GM21515 (cell line): ENCODE measurements around the gene TBL2.
"Not testable (repeated sequence)": the region's sequence is repeated elsewhere in the genome, so short reads cannot be mapped to it uniquely, and the experiment has no call there.

Experiments used
- ATAC-seq: cut with Tn5 transposase; IDR thresholded peaks from one replicate; pipeline ENCODE4 v1.9.1; 2021; ENCODE audit not compliant: unreplicated experiment

TBL2 gene, protein sequence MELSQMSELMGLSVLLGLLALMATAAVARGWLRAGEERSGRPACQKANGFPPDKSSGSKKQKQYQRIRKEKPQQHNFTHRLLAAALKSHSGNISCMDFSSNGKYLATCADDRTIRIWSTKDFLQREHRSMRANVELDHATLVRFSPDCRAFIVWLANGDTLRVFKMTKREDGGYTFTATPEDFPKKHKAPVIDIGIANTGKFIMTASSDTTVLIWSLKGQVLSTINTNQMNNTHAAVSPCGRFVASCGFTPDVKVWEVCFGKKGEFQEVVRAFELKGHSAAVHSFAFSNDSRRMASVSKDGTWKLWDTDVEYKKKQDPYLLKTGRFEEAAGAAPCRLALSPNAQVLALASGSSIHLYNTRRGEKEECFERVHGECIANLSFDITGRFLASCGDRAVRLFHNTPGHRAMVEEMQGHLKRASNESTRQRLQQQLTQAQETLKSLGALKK

DNA sequence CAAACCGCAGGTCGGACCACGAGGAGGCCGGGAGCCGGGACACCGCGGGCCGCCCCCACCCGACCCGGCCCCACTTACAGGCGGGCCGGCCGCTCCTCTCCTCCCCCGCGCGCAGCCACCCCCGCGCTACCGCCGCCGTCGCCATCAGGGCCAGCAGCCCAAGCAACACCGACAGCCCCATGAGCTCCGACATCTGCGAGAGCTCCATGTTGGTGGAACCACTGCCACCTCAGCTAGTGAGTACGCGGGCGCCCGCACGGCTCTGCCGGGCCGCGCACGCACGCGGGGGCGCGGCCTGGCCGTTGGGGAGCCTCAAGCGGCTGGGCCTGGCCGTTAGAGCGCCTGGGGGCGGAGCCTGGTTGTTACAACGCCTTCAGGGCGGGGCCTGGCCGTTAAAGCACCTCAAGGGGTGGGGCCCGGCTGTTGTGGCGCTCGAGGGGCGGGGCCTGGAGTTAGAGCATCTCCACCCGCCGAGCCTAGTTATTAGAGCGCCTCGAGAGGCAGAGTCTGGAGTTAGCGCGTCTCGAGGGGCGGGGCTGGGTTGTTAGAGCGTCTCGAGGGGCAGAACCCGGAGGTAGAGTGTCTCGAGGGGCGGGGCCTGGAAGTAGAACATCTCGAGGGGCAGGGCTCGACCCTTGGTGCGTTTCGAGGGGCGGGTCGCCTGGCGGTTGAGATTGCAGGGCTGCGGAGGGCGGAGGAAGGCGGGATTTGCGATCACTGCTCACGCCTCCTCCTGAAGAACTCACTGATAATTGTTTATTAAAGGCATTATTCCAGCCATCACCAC, at the start of gene TBL2:
Gene TBL2, minus strand, starts transcription at position 238 of the 787 bp plus-strand sequence. Its CDS starts 30 bp downstream, at position 208.
- peak; percentile 83 for ATAC-seq

DNA sequence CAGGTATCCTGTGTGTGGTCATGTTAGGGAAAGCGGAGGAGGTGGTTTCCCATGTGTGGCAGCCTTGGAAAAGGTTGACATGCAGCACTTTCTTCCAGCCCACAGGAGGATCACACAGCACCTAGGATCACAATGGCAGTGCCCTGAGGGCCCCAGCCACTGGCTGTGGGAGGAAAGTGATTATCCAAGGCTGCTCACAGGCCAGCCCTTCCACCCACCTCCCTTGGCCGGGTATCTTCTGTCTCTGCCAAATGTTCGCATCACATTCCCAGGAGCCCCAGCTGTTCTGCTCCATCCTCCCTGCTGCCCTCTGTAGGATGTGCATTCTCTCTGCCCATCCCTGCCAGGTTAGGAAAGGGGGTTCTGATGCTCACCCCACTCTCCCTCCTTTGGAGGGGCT, 48.4 kb upstream of the TBL2 start:
- ATAC-seq = no peak

DNA sequence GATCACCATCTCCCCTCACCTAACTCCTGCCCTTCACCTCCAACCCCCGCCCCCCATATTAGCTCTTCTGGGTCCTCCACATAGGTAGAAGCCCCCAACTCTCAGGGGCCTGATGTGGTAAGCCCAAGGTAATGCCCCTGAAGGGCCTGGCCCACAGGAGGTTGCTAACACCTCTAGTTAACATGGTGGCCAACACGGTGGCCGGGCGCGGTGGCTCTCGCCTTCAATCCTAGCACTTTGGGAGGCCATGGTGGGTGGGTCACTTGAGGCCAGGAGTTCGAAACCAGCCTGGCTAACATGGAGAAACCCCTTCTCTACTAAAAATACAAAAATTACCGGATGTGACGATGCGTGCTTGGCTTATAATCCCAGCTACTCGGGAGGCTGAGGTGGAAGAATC, 46.9 kb upstream of the TBL2 start:
- no peak for ATAC-seq

GRCh38 chr7:73624669-73625001, 46.3 kb upstream of the TBL2 start:
- ATAC-seq = no peak

DNA sequence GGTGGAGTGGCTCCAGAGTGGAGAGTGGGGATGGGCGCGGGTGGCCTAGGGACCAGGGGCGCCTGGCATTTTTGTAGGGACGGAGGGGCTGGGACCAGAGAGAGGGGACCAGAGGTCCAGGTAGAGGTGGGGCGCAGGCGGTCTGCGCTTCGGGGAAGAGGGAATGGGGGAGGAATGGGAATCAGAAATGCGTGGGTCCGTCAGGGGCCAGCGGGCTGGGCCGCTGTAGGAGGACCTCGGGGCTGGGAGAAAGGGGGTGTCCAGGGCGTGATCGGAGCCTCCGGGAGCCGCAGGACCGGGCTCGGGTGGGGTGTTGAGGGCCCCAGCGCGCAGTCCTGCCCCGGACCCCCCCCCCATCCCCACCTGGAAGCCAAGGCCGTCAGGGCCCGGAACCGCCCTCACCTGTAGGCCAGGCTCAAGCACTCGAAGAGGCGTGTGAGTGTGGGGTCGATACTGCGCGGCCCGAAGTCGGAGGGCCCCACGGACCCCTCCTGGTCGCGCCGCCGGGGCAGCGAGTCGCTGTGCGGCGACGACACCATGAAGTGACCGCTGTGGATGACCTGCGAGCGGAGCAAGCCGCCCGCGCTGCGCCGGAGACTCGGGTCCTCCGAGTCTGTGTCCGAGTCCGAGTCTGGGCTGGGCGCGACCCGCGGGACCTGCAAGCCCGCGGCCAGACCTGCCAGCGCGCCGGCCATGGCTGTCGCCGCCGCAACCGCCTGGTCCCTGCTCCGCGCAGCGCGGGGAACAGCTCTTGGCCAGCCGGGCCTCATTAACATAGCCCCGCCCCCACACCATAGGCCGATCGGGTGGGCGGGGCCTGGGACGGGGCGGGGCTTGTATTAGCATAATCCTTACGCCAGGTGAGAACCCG, 45.7 kb upstream of the TBL2 start, which contains the start of gene MLXIPL:
Gene MLXIPL, minus strand, starts transcription at position 725 of the 871 bp plus-strand sequence. Its CDS starts 30 bp downstream, at position 695.
- no peak for ATAC-seq

GRCh38 chr7:73622909-73623797, 44.8 kb upstream of the TBL2 start:
- ATAC-seq = no peak

- ATAC-seq = no peak
These were observed 44.1 kb upstream of the TBL2 start for GRCh38 chr7:73622527-73622908.

DNA sequence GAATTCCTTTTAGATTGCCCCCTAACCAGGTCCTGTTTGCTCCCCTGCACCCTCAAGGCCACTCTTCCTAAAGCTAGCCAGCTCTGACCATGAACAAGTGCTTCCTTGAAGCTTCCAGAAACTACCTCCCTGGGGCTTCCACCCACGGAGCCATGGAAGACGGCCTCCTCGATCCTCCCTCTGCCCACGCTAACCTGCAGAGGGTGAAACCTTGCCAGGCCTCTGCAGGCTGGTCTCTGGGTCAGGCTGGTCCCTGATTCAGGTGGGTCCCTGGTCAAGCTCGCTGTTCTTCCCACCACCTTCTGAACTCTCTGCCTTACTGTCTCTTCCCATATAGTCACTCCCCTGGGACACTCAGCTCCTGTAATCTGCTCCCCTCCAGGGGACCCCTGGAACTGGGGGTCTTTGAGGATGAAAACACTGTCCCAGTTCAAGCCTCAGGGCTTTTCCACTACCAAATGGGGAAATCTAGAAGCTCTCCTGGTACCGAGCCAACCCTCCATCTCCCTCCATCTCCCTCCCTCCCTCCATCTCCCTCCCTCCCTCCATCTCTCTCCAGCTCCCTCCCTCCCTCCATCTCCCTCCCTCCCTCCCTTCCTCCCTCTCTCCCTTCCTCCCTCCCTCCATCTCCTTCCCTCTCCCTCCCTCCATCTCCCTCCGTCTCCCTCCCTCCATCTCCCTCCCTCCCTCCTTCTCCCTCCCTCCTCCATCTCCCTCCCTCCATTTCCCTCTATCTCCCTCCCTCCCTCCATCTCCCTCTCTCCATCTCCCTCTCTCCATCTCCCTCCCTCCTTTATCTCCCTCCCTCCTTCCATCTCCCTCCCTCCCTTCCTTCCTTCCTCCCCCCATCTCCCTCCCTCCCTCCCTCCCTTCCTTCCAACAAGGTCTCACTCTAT, 43.0 kb upstream of the TBL2 start:
- no peak for ATAC-seq

GRCh38 chr7:73619394-73619793, 41.0 kb upstream of the TBL2 start:
- not testable (repeated sequence) for ATAC-seq

DNA sequence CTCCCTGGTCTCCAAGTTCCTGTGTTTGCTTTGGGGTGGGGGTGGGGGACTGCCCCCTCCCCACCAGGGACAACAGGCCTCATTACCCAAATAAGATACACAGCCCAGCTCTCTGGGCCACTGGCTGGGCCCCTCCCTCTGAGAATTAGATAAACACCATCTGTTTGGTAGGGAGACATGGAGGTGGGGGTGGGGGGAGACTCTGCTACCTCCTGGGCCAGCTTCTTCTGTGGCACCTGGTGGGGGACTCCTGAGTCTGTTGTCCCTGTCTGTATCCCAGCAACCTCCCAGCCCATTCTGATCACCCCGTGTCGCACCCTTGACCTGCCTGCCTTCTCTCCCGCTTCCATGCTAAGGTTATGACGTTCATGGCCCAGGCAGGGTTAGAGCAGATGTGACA, 40.2 kb upstream of the TBL2 start:
- ATAC-seq = no peak

GRCh38 chr7:73617520-73617919, 39.1 kb upstream of the TBL2 start:
- ATAC-seq = not testable (repeated sequence)

- ATAC-seq = no peak
These were observed 37.5 kb upstream of the TBL2 start for GRCh38 chr7:73615886-73616285.

GRCh38 chr7:73614937-73615336, 36.6 kb upstream of the TBL2 start:
- not testable (repeated sequence) for ATAC-seq

- ATAC-seq = no peak
These were observed 35.8 kb upstream of the TBL2 start for GRCh38 chr7:73613954-73614735.

GRCh38 chr7:73612598-73613269, 34.4 kb upstream of the TBL2 start:
- ATAC-seq = no peak

DNA sequence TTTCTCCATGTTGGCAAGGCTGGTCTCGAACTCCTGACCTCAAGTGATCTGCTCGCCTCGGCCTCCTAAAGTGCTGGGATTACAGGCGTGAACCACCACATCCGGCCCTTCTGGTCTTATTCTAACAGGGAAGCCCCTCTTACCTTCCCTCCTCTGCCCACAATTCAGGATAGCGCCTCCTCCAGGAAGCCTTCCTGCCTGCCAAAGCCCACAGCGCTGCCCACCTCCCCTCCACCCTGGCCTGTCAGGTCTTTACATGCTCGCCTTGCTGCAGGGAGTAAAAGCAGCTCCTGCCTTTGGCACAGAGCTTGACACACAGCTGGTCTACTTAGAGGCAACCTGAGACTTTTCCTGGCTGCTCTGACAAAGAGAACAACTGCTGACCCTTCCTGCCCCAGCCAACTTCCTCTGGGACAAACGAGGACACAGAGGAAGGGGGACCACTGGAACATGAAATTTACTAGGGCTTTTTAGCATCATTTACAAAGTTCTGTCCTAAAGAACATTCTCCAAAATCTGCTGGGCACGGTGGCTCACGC, 32.7 kb upstream of the TBL2 start:
- no peak for ATAC-seq

GRCh38 chr7:73610105-73610504, 31.7 kb upstream of the TBL2 start:
- no peak for ATAC-seq

DNA sequence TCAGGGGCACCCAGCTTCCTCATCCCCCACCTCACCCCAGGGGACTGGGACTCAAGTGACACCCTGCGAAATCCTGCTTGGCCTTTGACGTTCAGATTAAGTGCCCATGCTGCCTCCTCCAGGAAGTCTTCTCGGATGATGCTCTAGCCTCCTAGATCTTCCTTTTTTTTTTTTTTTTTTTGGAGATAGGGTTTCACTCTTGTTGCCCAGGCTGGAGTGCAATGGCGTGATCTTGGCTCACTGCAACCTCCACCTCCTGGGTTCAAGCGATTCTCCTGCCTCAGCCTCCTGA, 29.3 kb upstream of the TBL2 start:
- ATAC-seq = not testable (repeated sequence)
